GM23338 (cell line): ENCODE data around the gene C6orf118. TPM values are rescaled to one million over a fixed set of nuclear protein-coding genes. Genes with fewer than 3 reads are reported as not detected.

Experiments used
- CREB1 ChIP-seq: fragments of 250-450 bp; sonication (Bioruptor Pico); IDR thresholded peaks from 2 replicates; pipeline ENCODE4 v1.5.0; 2020; ENCODE audit warnings: low read depth, mild to moderate bottlenecking, moderate library complexity
- CTCF ChIP-seq, 2 experiments: fragments of 200-600 bp in 1 of 2; sonication (generic) in 1 of 2; conservative IDR thresholded peaks; 2 replicates each; pipeline versions ENCODE4 v1.5.1 to v1.6.1; 2016 to 2017; ENCODE audit warnings: antibody characterized with exemption in 2 of 2, low read depth in 2 of 2, mild to moderate bottlenecking in 2 of 2, moderate library complexity in 1 of 2
- ETS1 ChIP-seq: IDR thresholded peaks from 2 replicates; pipeline ENCODE4 v1.6.1; 2016; ENCODE audit warnings: antibody characterized with exemption
- EZH2phosphoT487 ChIP-seq: fragments of 200-600 bp; sonication (generic); IDR thresholded peaks from one replicate; pipeline ENCODE4 v1.8.1; 2018; ENCODE audit warnings: antibody characterized with exemption; ENCODE audit not compliant: unreplicated experiment
- NANOG ChIP-seq: IDR thresholded peaks from 2 replicates; pipeline ENCODE4 v1.6.1; 2016; ENCODE audit warnings: antibody characterized with exemption, borderline replicate concordance
- ZNF331 ChIP-seq: fragments of 250-450 bp; sonication (Bioruptor Pico); IDR thresholded peaks from 2 replicates; pipeline ENCODE4 v1.5.0; 2020; ENCODE audit warnings: low read depth, mild to moderate bottlenecking, moderate library complexity
- polyA plus RNA-seq: library from polyadenylated mRNA; unstranded; fragments of >200 nt; fragmentation: Nextera tagmentation; extraction: Ambion mirVana; gene quantifications from 2 replicates; pipeline ENCODE4 v1.2.1, GENCODE V29; 2016
- total RNA-seq: library from RNA; depleted of rRNA; stranded (reverse); fragments of >200 nt; shearing (Covaris generic); gene quantifications from 2 replicates; pipeline ENCODE4 v1.2.3, GENCODE V29; 2014

Gene C6orf118
- total and polyA plus RNA-seq, 2 experiments from 2014 or later = 0.35 to 1.1 TPM

GRCh38 chr6:165231177-165231576, 78.2 kb downstream of the C6orf118 start (continued):
- TF ChIP-seq CREB1 (no peak), EZH2phosphoT487 (no peak), CTCF (conservative IDR thresholded peaks at IDR 0.05; ENCODE audit: low read depth in 2 of 2) (no peak), NANOG (no peak), ZNF331 (CRISPR knock-in tag) (no peak), ETS1 (no peak)
